Activated CD4-positive, alpha-beta T cell treated with anti-CD3 and anti-CD28 coated beads, Interleukin-2, Interleukin-4, amounts not matched to agents 100 ng/mL and 50 ng/mL, durations not matched to agents 16 hours and 8 hours (primary cell): ENCODE measurements around the gene TJAP1.
"Not testable (repeated sequence)": the region's sequence is repeated elsewhere in the genome, so short reads cannot be mapped to it uniquely, and the experiment has no call there.

Source experiments
- DNase-seq: peaks from one replicate; pipeline ENCODE4 v3.0.0-alpha.2; 2020; ENCODE audit warnings: low spot score

The TJAP1 gene

GRCh38 chr6:43452896-43453295 lies 24.5 kb upstream of the TJAP1 start:
- DNase-seq: no peak

GRCh38 chr6:43453831-43454230 lies 23.5 kb upstream of the TJAP1 start:
- no peak for DNase-seq

GRCh38 chr6:43454290-43454695 lies 23.1 kb upstream of the TJAP1 start:
- peak; percentile 63 for DNase-seq

- no peak for DNase-seq
Measured at GRCh38 chr6:43454696-43455530, 22.5 kb upstream of the TJAP1 start.

- peak; percentile 28 for DNase-seq
Measured at GRCh38 chr6:43455531-43456428, 21.6 kb upstream of the TJAP1 start, which contains the start of gene DLK2. DLK2 (minus strand) TSS chr6:43455548; CDS start chr6:43454825, 723 bp downstream.

- DNase-seq: no peak
Measured at GRCh38 chr6:43457643-43458042, 19.7 kb upstream of the TJAP1 start.

GRCh38 chr6:43458154-43458553 lies 19.2 kb upstream of the TJAP1 start:
- not testable (repeated sequence) for DNase-seq

GRCh38 chr6:43459535-43459934 lies 17.8 kb upstream of the TJAP1 start:
- no peak for DNase-seq

- DNase-seq: no peak
Measured at GRCh38 chr6:43460032-43460431, 17.3 kb upstream of the TJAP1 start.

- no peak for DNase-seq
Measured at GRCh38 chr6:43461936-43462335, 15.4 kb upstream of the TJAP1 start.

- DNase-seq: no peak
Measured at GRCh38 chr6:43464337-43464736, 13.0 kb upstream of the TJAP1 start.

- no peak for DNase-seq
Measured at GRCh38 chr6:43465948-43466347, 11.4 kb upstream of the TJAP1 start.

- DNase-seq: not testable (repeated sequence)
Measured at GRCh38 chr6:43467265-43467664, 10.1 kb upstream of the TJAP1 start.

- DNase-seq: no peak
Measured at GRCh38 chr6:43467752-43468151, 9.6 kb upstream of the TJAP1 start.

GRCh38 chr6:43468240-43468639 lies 9.1 kb upstream of the TJAP1 start:
- DNase-seq: no peak

- DNase-seq: no peak
Measured at GRCh38 chr6:43468748-43469681, 8.4 kb upstream of the TJAP1 start.

GRCh38 chr6:43469947-43470346 lies 7.4 kb upstream of the TJAP1 start:
- DNase-seq: no peak

GRCh38 chr6:43471399-43471798 lies 6.0 kb upstream of the TJAP1 start:
- DNase-seq: no peak

- DNase-seq: no peak
Measured at GRCh38 chr6:43472515-43472914, 4.9 kb upstream of the TJAP1 start.

GRCh38 chr6:43475516-43475915 lies 1.9 kb upstream of the TJAP1 start:
- DNase-seq: no peak

- DNase-seq: no peak
Measured at GRCh38 chr6:43476746-43477145, 624 bp upstream of the TJAP1 start.

- DNase-seq: no peak
Measured at GRCh38 chr6:43478008-43478372, 620 bp downstream of the TJAP1 start.
